Measurements from ENCODE around the gene GSTT4. TPM values are rescaled to one million over a fixed set of nuclear protein-coding genes. Genes with fewer than 3 reads are reported as not detected.
"Not testable (repeated sequence)": the region's sequence is repeated elsewhere in the genome, so short reads cannot be mapped to it uniquely, and the experiment has no call there.

Gene GSTT4
- total RNA-seq, 1 donor from 2014 or later, result not detected

DNA sequence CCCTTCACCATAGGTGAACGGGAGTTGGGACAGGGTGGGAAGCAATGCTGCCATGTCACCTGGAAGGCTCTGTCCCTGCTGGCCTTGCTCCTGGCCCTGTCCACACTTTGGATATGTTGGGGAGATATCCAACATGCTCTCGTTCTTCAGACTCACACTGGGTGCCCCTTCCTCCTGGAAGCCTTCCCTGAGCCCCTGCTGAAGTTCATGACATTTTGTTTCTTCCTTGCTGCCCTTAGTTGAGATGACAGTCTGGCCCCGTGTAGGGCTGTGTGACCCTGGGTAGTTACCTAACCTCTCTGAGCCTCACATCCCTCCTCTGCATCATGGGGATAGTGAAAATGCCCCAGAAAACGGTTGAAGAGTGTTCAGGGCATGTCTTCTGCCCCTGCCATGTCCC is 51.8 kb downstream of the GSTT4 start:
- H3K36me3 Mint-ChIP-seq (ENCODE audit: low read depth); H3K4me1 Mint-ChIP-seq (ENCODE audit: low read depth); H3K4me3 Mint-ChIP-seq; DNase-seq (ENCODE audit: low spot score); H3K27me3 Mint-ChIP-seq (ENCODE audit: insufficient read depth); H3K9me3 Mint-ChIP-seq; H3K27ac Mint-ChIP-seq: not testable (repeated sequence)
- intact Hi-C loops (cut with micrococcal nuclease), result loop anchor here (10.0 kb wide), 1 partner anchor 329 kb away; no protein-coding TSS in a partner anchor

DNA sequence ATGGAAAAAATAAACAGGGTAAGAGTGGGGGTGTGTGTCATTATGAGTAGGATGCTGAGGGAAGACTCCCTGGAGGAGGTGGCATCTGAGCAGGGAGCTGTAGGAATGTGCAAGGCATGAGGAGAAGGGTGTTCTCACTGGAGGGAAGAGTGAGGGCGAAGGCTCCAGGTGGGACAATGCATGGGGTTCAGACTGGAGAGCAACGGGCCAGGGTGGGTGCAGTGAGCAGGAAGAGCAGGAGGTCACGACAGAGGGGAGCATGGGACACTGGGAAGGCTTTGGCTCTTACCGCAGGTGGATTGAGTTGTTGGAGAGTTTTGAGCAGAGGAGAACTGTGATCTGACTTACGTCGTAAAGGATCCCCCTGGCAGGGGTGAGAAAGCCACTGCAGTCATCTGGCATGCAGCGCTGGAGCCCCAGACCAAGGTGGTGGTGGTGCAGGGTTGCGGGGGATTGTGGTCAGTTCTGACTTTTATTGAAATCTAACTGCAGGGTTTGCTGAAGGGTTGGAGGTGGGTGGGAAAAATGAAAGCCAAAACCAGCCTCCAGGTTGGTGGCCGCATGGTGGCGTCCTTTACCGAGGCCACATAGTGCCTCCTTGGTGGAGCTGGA is 52.4 kb downstream of the GSTT4 start:
- not testable (repeated sequence) for H3K4me3 Mint-ChIP-seq; H3K27ac Mint-ChIP-seq; DNase-seq (ENCODE audit: low spot score); H3K36me3 Mint-ChIP-seq (ENCODE audit: low read depth); H3K9me3 Mint-ChIP-seq; H3K27me3 Mint-ChIP-seq (ENCODE audit: insufficient read depth); H3K4me1 Mint-ChIP-seq (ENCODE audit: low read depth)
- intact Hi-C loops (cut with micrococcal nuclease), result loop anchor here (10.0 kb wide), 1 partner anchor 328 kb away; no protein-coding TSS in a partner anchor

GRCh38 chr22:23951383-23951782 is 53.9 kb downstream of the GSTT4 start:
- H3K4me1 Mint-ChIP-seq (ENCODE audit: low read depth); H3K4me3 Mint-ChIP-seq; H3K27ac Mint-ChIP-seq; H3K27me3 Mint-ChIP-seq (ENCODE audit: insufficient read depth); DNase-seq (ENCODE audit: low spot score); H3K9me3 Mint-ChIP-seq; H3K36me3 Mint-ChIP-seq (ENCODE audit: low read depth): not testable (repeated sequence)
- intact Hi-C loops (cut with micrococcal nuclease), result loop anchor here (10.0 kb wide), 1 partner anchor 327 kb away; no protein-coding TSS in a partner anchor

DNA sequence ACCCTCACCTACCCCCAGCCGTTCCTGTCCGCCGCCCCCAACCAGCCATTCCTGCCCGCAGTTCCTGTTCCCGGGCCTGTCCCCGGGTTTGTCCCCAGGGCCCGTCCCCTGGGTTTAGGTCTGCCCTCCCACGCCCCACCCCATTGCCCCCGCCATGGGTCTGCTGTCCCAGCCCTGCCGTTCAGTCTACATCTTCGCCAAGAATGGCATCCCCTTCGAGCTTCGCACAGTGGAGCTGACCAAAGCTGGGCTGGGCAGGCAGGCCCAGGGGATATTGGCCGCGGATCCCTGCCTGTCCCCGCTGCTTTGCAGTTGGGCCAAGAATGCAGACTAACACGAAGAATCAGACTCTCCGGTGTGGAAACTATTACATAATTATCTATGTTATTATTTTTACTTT is 55.5 kb downstream of the GSTT4 start:
- H3K9me3 Mint-ChIP-seq; H3K27ac Mint-ChIP-seq; DNase-seq (ENCODE audit: low spot score); H3K27me3 Mint-ChIP-seq (ENCODE audit: insufficient read depth); H3K4me3 Mint-ChIP-seq; H3K4me1 Mint-ChIP-seq (ENCODE audit: low read depth); H3K36me3 Mint-ChIP-seq (ENCODE audit: low read depth): not testable (repeated sequence)
- intact Hi-C loops (cut with micrococcal nuclease), result loop anchor here (10.0 kb wide), 1 partner anchor 325 kb away; no protein-coding TSS in a partner anchor

Other genes with a start within 250 kb of the GSTT4 start
- gene C22orf15, start 242.5 kb downstream of the GSTT4 start, total RNA-seq, result 0.29 and 0.49 TPM in 2 replicates
- gene CHCHD10, start 237.5 kb downstream of the GSTT4 start, total RNA-seq, result 89.1 and 96.4 TPM in 2 replicates
- gene MMP11, start 232.6 kb downstream of the GSTT4 start, total RNA-seq, result 0.34 and 0.69 TPM in 2 replicates
- gene SMARCB1, start 218.5 kb downstream of the GSTT4 start, total RNA-seq, result 92.4 and 99.8 TPM in 2 replicates
- 13.8 and 18.8 TPM in 2 replicates for gene DERL3, start 166.4 kb downstream of the GSTT4 start, total RNA-seq
- 8.3 and 8.4 TPM in 2 replicates for gene SLC2A11, start 147.6 kb downstream of the GSTT4 start, total RNA-seq
- gene MIF, start 111.1 kb downstream of the GSTT4 start, total RNA-seq, result 1,136 and 1,212 TPM in 2 replicates
- 0.65 and 0.91 TPM in 2 replicates for gene GSTT2B, start 44.3 kb downstream of the GSTT4 start, total RNA-seq
- 4.0 and 4.7 TPM in 2 replicates for gene DDTL, start 38.6 kb downstream of the GSTT4 start, total RNA-seq
- 94.7 and 115 TPM in 2 replicates for gene DDT, start 31.0 kb downstream of the GSTT4 start, total RNA-seq
- not detected in 2 replicates for gene GSTT2, start 25.3 kb downstream of the GSTT4 start, total RNA-seq
- 97.6 and 98.1 TPM in 2 replicates for gene CABIN1, start 5.9 kb upstream of the GSTT4 start, total RNA-seq
- 0.73 and 0.83 TPM in 2 replicates for gene SUSD2, start 176.0 kb upstream of the GSTT4 start, total RNA-seq
- 0.10 TPM in 1 of 2 replicates, not detected in the other for gene GGT5, start 239.6 kb upstream of the GSTT4 start, total RNA-seq

Data from activated T-helper 1 cell treated with anti-CD3 and anti-CD28 coated beads, Interleukin-12 subunit alpha, Interleukin-12 subunit beta, Interleukin-2, Interleukin-4 antibody, amounts not matched to agents 30 ng/mL and 10 ng/mL and 1 ng/mL, durations not matched to agents 14 hours and 24 hours and 36 hours (primary cell).